Neural cell (in vitro differentiated cells): ENCODE results near the gene FAM184A. TPM values are rescaled to one million over a fixed set of nuclear protein-coding genes. Genes with fewer than 3 reads are reported as not detected.
"Not testable (repeated sequence)": the region's sequence is repeated elsewhere in the genome, so short reads cannot be mapped to it uniquely, and the experiment has no call there.

Source experiments
- H2AFZ ChIP-seq: fragments of 200-600, 300-800 bp; sonication (generic), shearing (Covaris generic); 2 replicates; pipeline ENCODE4 v1.6.0; 2014; ENCODE audit warnings: low read depth, mild to moderate bottlenecking, antibody characterized with exemption, low read length, moderate library complexity
- H3F3A ChIP-seq: fragments of 200-600 bp; shearing (Covaris generic); 2 replicates; pipeline ENCODE4 v1.6.1; 2016; ENCODE audit warnings: mild to moderate bottlenecking, moderate library complexity, mixed read lengths, antibody characterized with exemption, low read length; ENCODE audit not compliant: insufficient read depth, poor library complexity, severe bottlenecking
- H3K27ac ChIP-seq: fragments of 200-600, 300-800 bp; sonication (generic), shearing (Covaris generic); 2 replicates; pipeline ENCODE4 v1.5.1; 2014; ENCODE audit warnings: mild to moderate bottlenecking, low read length, moderate library complexity
- H3K27me3 ChIP-seq: fragments of 300-800, 200-600 bp; sonication (generic), shearing (Covaris generic); 2 replicates; pipeline ENCODE4 v1.6.0; 2014; ENCODE audit warnings: mild to moderate bottlenecking, low read depth, low read length, moderate library complexity; ENCODE audit not compliant: insufficient read depth
- H3K36me3 ChIP-seq: fragments of 300-800, 200-600 bp; sonication (generic), shearing (Covaris generic); 2 replicates; pipeline ENCODE4 v1.5.1; 2014; ENCODE audit warnings: mild to moderate bottlenecking, antibody characterized with exemption, low read length, moderate library complexity; ENCODE audit not compliant: insufficient read depth
- H3K4me2 ChIP-seq: fragments of 300-800, 200-600 bp; sonication (generic), shearing (Covaris generic); 2 replicates; pipeline ENCODE4 v1.6.0; 2014; ENCODE audit warnings: mild to moderate bottlenecking, low read length
- H3K4me3 ChIP-seq: fragments of 300-800, 200-600 bp; sonication (generic), shearing (Covaris generic); 2 replicates; pipeline ENCODE4 v1.5.1; 2014; ENCODE audit warnings: mild to moderate bottlenecking, low read length, moderate library complexity
- H3K79me2 ChIP-seq: fragments of 200-600 bp; shearing (Covaris generic); replicated peaks from 2 replicates; pipeline ENCODE4 v1.6.0; 2014; ENCODE audit warnings: mild to moderate bottlenecking, low read length, moderate library complexity; ENCODE audit not compliant: insufficient read depth
- H3K9ac ChIP-seq: fragments of 300-800, 200-600 bp; sonication (generic), shearing (Covaris generic); 2 replicates; pipeline ENCODE4 v1.6.1; 2016; ENCODE audit warnings: mild to moderate bottlenecking, low read length, mixed read lengths
- H3K9me2 ChIP-seq: fragments of 200-600 bp; shearing (Covaris generic); 2 replicates; pipeline ENCODE4 v1.6.1; 2016; ENCODE audit warnings: mild to moderate bottlenecking, low read length, mixed read lengths; ENCODE audit not compliant: insufficient read depth
- H3K9me3 ChIP-seq: fragments of 200-600, 300-800 bp; sonication (generic), shearing (Covaris generic); 2 replicates; pipeline ENCODE4 v1.6.1; 2016; ENCODE audit warnings: mild to moderate bottlenecking, mixed run types, low read length, moderate library complexity, mixed read lengths
- H4K20me1 ChIP-seq: fragments of 200-600 bp; shearing (Covaris generic); 2 replicates; pipeline ENCODE4 v1.6.1; 2016; ENCODE audit warnings: mild to moderate bottlenecking, mixed run types; ENCODE audit not compliant: insufficient read depth
- CTCF ChIP-seq: fragments of 450-650 bp; IDR thresholded peaks from 2 replicates; pipeline ENCODE4 v1.5.1; 2014; ENCODE audit warnings: antibody characterized with exemption, mild to moderate bottlenecking, moderate library complexity; ENCODE audit not compliant: poor library complexity, severe bottlenecking
- EP300 ChIP-seq: fragments of 450-650 bp; conservative IDR thresholded peaks from 2 replicates; pipeline ENCODE4 v1.6.1; 2014; ENCODE audit warnings: antibody characterized with exemption, mild to moderate bottlenecking, moderate library complexity; ENCODE audit not compliant: poor library complexity, severe bottlenecking
- EZH2 ChIP-seq: fragments of 200-600, 300-800 bp; shearing (Covaris generic), sonication (generic); IDR thresholded peaks from 2 replicates; pipeline ENCODE4 v1.6.1; 2014; ENCODE audit warnings: antibody characterized with exemption, low read length, borderline replicate concordance, mild to moderate bottlenecking; ENCODE audit not compliant: insufficient read depth, poor library complexity, severe bottlenecking
- MXI1 ChIP-seq: fragments of 450-650 bp; conservative IDR thresholded peaks from 2 replicates; pipeline ENCODE4 v1.6.1; 2014; ENCODE audit warnings: antibody characterized with exemption, mild to moderate bottlenecking; ENCODE audit not compliant: poor library complexity, severe bottlenecking
- POLR2AphosphoS5 ChIP-seq: IDR thresholded peaks from 2 replicates; pipeline ENCODE4 v1.6.1; 2012
- RAD21 ChIP-seq: fragments of 450-650 bp; conservative IDR thresholded peaks from 2 replicates; pipeline ENCODE4 v1.6.1; 2014; ENCODE audit warnings: antibody characterized with exemption, mild to moderate bottlenecking, moderate library complexity
- REST ChIP-seq: IDR thresholded peaks from 2 replicates; pipeline ENCODE4 v1.6.1; 2012; ENCODE audit warnings: borderline replicate concordance
- SMC3 ChIP-seq: fragments of 450-650 bp; conservative IDR thresholded peaks from 2 replicates; pipeline ENCODE4 v1.6.1; 2014; ENCODE audit warnings: antibody characterized with exemption, mild to moderate bottlenecking, moderate library complexity; ENCODE audit not compliant: poor library complexity
- TAF1 ChIP-seq: IDR thresholded peaks from 2 replicates; pipeline ENCODE4 v1.6.1; 2012; ENCODE audit warnings: low read depth
- polyA plus RNA-seq: library from polyadenylated mRNA; depleted of rRNA; stranded (reverse); fragments of >200 nt; gene quantifications from 2 replicates; pipeline ENCODE4 v1.2.3, GENCODE V29; 2014

The FAM184A gene
- polyA plus RNA-seq, 1 donor from 2014 or later: 47.5 TPM

- Histone ChIP-seq H3K9me3 (no peaks in the 10 kb centered on the region), H3K4me2 (no peak overlapping the region), H3K36me3 (peaks cover 4% of the 10 kb centered on the region), H3K4me3 (no peak overlapping the region), H3K27me3 (no peaks in the 10 kb centered on the region), H3K9me2 (no peaks in the 10 kb centered on the region), H3K27ac (no peak overlapping the region), H3K79me2 (no peaks in the 10 kb centered on the region), H3K9ac (no peak overlapping the region), H2AFZ (no peak overlapping the region), H4K20me1 (no peaks in the 10 kb centered on the region), H3F3A (no peaks in the 10 kb centered on the region)
- TF ChIP-seq EZH2 (no peak), REST (no peak), SMC3 (no peak), EP300 (no peak), POLR2AphosphoS5 (no peak), CTCF (no peak), TAF1 (no peak), RAD21 (no peak), MXI1 (no peak)
Measured at GRCh38 chr6:119022796-119023195, 55.7 kb downstream of the FAM184A start.

- Histone ChIP-seq H3K79me2 (no peaks in the 10 kb centered on the region), H3K27me3 (no peaks in the 10 kb centered on the region), H3F3A (no peaks in the 10 kb centered on the region), H3K27ac (no peak overlapping the region), H3K4me2 (no peak overlapping the region), H3K9me3 (no peaks in the 10 kb centered on the region), H2AFZ (no peak overlapping the region), H4K20me1 (no peaks in the 10 kb centered on the region), H3K9me2 (no peaks in the 10 kb centered on the region), H3K4me3 (no peak overlapping the region), H3K9ac (no peak overlapping the region), H3K36me3 (peaks cover 4% of the 10 kb centered on the region)
- TF ChIP-seq MXI1 (no peak), POLR2AphosphoS5 (no peak), REST (no peak), CTCF (no peak), EP300 (no peak), RAD21 (no peak)
Measured at GRCh38 chr6:119020597-119021561, 57.6 kb downstream of the FAM184A start.

- H4K20me1 ChIP-seq, H3K4me3 ChIP-seq, H3K9me2 ChIP-seq, H3K9me3 ChIP-seq, H3K27ac ChIP-seq, H3K27me3 ChIP-seq, H3K9ac ChIP-seq, H3K79me2 ChIP-seq, H3K36me3 ChIP-seq, H2AFZ ChIP-seq, H3F3A ChIP-seq, H3K4me2 ChIP-seq: not testable (repeated sequence)
Measured at GRCh38 chr6:119015165-119015564, 63.3 kb downstream of the FAM184A start.
